Hepatocyte (in vitro differentiated cells): Measurements from ENCODE around the gene ANAPC2.

Experiments
- CTCF ChIP-seq: fragments of 200-600 bp; sonication (generic); IDR thresholded peaks from 2 replicates; pipeline ENCODE4 v1.5.1; 2016; ENCODE audit warnings: antibody characterized with exemption, mild to moderate bottlenecking; ENCODE audit not compliant: poor library complexity
- EZH2phosphoT487 ChIP-seq: fragments of 200-600 bp; sonication (generic); IDR thresholded peaks from one replicate; pipeline ENCODE4 v1.6.1; 2018; ENCODE audit warnings: antibody characterized with exemption, mild to moderate bottlenecking, low read depth, moderate library complexity; ENCODE audit not compliant: unreplicated experiment, severe bottlenecking

- TF ChIP-seq CTCF (peak; percentile 100), EZH2phosphoT487 (no peak)
Measured at GRCh38 chr9:137236238-137236935, 48.0 kb upstream of the ANAPC2 start.
